ENCODE results near the gene PARM1.

DNA sequence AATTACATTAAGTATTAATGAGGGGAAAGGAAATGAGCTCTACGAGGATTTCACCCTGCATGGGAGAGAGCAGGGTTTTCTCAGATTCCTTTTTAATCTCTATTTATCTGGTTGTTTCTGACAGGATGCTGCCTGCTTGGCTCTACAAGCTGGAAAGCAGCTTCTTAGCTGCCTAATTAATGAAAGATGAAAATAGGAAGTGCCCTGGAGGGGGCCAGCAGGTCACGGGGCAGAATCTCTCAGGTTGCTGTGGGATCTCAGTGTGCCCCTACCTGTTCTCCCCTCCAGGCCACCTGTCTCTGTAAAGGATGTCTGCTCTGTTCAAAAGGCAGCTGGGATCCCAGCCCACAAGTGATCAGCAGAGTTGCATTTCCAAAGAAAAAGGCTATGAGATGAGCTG lies 113.7 kb downstream of the PARM1 start:
- TF ChIP-seq, protein P1, sequence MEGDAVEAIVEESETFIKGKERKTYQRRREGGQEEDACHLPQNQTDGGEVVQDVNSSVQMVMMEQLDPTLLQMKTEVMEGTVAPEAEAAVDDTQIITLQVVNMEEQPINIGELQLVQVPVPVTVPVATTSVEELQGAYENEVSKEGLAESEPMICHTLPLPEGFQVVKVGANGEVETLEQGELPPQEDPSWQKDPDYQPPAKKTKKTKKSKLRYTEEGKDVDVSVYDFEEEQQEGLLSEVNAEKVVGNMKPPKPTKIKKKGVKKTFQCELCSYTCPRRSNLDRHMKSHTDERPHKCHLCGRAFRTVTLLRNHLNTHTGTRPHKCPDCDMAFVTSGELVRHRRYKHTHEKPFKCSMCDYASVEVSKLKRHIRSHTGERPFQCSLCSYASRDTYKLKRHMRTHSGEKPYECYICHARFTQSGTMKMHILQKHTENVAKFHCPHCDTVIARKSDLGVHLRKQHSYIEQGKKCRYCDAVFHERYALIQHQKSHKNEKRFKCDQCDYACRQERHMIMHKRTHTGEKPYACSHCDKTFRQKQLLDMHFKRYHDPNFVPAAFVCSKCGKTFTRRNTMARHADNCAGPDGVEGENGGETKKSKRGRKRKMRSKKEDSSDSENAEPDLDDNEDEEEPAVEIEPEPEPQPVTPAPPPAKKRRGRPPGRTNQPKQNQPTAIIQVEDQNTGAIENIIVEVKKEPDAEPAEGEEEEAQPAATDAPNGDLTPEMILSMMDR (IDR thresholded peaks at IDR 0.05) = no peak
- TF ChIP-seq ZFX (IDR thresholded peaks at IDR 0.05; ENCODE audit: borderline replicate concordance) = no peak

Data from 22Rv1 (cell line).